Neural crest cell (in vitro differentiated cells): Measurements from ENCODE around the gene SMG7. TPM values are rescaled to one million over a fixed set of nuclear protein-coding genes. Genes with fewer than 3 reads are reported as not detected.
A peak's percentile ranks its signal among the peaks of the same experiment; 100 is the strongest.

Source experiments
- DNase-seq: peaks from one replicate; pipeline ENCODE4 v3.0.0; 2021; ENCODE audit warnings: low read depth, mixed read lengths, low spot score
- H3K27ac Mint-ChIP-seq: one replicate; pipeline ENCODE4 v1.8.0; 2021; ENCODE audit warnings: mild to moderate bottlenecking, mixed read lengths; ENCODE audit not compliant: unreplicated experiment
- H3K27me3 Mint-ChIP-seq: 2 replicates; pipeline ENCODE4 v1.8.0; 2021; ENCODE audit warnings: low read depth, mild to moderate bottlenecking, mixed read lengths
- H3K36me3 Mint-ChIP-seq: 2 replicates; pipeline ENCODE4 v1.8.0; 2021; ENCODE audit warnings: low read depth, mild to moderate bottlenecking, mixed read lengths
- H3K4me1 Mint-ChIP-seq: 2 replicates; pipeline ENCODE4 v1.8.0; 2021; ENCODE audit warnings: mixed read lengths
- H3K4me3 Mint-ChIP-seq: one replicate; pipeline ENCODE4 v1.8.0; 2021; ENCODE audit warnings: mild to moderate bottlenecking, mixed read lengths
- H3K9me3 Mint-ChIP-seq: 2 replicates; pipeline ENCODE4 v1.8.0; 2021; ENCODE audit warnings: mixed read lengths
- total RNA-seq: library from RNA; stranded (reverse); gene quantifications from 2 replicates; pipeline ENCODE4 v1.2.1, GENCODE V29; 2021
- TF ChIP-seq, protein P1 (sequence below): fragments of 200-600 bp; sonication (generic); conservative IDR thresholded peaks from 2 replicates; pipeline ENCODE4 v1.5.0; 2021; ENCODE audit warnings: antibody characterized with exemption, mild to moderate bottlenecking

SMG7 gene
- total RNA-seq, 1 donor from 2014 or later = 72.4 TPM

DNA sequence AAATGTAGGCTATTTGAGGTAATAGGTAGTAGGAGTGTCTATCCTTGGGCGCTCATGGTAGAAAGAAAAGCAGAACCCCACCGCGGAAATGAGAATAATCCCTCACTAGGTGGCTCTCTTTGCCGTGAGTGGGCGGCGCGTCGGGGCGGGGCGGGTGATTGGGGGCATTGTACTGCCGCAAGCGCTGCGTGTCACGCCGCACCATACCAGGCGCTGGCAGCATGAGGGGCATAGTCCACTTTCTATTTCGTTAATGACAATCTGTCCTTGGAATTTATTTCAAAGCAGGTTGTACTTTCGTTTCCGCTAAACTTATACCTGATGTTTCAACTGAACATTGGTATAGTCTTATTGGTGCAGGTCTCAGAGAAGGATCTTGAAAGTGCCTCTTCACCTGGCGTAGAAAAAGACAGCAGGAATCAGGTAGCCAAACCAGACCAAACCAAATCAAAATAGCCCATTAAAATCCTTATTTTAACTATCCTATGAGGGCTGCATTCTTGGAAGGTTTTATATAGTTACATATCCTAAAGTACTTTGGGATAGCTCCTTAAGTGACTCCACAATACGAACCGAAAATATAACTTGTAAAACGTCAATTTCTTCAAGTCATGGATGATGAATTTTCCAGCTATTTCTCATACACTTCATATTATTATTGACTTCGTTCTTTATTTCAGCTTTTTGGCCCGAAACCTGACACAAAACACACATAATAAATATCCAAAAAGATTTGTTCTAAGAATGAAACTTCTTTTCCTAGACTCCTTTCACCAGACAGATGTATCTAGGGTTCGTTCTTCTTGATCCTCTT, 1.9 kb upstream of the SMG7 start:
- peaks cover 38% of the 10 kb centered on the region for H3K4me1 Mint-ChIP-seq
- DNase-seq = peak; percentile 69
- H3K9me3 Mint-ChIP-seq = no peaks in the 10 kb centered on the region
- H3K27ac Mint-ChIP-seq = peak overlapping the region; percentile 100
- H3K27me3 Mint-ChIP-seq = peaks cover 24% of the 10 kb centered on the region
- TF ChIP-seq, protein P1, sequence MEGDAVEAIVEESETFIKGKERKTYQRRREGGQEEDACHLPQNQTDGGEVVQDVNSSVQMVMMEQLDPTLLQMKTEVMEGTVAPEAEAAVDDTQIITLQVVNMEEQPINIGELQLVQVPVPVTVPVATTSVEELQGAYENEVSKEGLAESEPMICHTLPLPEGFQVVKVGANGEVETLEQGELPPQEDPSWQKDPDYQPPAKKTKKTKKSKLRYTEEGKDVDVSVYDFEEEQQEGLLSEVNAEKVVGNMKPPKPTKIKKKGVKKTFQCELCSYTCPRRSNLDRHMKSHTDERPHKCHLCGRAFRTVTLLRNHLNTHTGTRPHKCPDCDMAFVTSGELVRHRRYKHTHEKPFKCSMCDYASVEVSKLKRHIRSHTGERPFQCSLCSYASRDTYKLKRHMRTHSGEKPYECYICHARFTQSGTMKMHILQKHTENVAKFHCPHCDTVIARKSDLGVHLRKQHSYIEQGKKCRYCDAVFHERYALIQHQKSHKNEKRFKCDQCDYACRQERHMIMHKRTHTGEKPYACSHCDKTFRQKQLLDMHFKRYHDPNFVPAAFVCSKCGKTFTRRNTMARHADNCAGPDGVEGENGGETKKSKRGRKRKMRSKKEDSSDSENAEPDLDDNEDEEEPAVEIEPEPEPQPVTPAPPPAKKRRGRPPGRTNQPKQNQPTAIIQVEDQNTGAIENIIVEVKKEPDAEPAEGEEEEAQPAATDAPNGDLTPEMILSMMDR = peak; percentile 58
- H3K36me3 Mint-ChIP-seq = no peaks in the 10 kb centered on the region
- H3K4me3 Mint-ChIP-seq = peak overlapping the region; percentile 97

DNA sequence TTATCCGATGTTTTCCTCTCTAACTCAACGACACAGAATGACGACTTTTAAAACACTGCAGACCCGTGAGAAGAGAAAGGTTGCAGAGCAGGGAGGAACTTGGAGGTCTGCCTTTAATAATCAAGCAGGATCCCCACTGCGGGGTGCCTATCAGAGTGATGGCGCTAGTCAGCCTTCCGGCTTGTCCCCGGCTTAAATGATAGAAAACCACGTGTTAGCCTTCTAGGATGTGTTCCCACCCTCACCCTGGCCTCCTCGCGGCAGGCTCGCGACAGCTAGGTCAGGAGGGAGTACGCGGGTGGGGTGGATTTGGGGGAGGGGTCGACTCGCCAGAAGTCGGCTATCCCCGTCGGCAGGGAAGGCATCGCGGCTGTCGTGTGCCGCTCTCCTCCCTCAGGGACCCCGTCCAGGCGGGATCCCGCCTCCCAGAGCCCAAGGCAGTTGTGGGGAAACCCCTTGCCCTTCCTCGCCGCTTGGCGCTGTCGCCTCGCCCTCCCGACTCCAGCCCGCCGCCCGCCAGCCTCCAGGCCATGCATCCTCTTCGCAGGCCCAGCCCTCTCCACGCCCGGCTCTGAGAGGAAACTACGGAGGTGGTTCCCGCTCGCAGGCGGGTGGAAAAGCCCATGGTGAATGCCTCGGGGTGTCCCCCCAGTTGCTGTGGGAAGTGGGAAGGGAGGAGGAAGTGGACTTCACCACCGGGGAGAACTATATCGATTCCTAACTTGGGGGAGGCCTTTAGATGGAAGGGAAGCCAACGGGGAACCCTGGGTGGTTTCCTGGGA, 1.1 kb upstream of the SMG7 start:
- TF ChIP-seq, protein P1 = peak; percentile 31
- H3K36me3 Mint-ChIP-seq = no peaks in the 10 kb centered on the region
- H3K27ac Mint-ChIP-seq = peak overlapping the region; percentile 100
- no peaks in the 10 kb centered on the region for H3K9me3 Mint-ChIP-seq
- peak; percentile 67 for DNase-seq
- H3K4me1 Mint-ChIP-seq = peaks cover 38% of the 10 kb centered on the region
- H3K4me3 Mint-ChIP-seq = peak overlapping the region; percentile 97
- peaks cover 20% of the 10 kb centered on the region for H3K27me3 Mint-ChIP-seq

DNA sequence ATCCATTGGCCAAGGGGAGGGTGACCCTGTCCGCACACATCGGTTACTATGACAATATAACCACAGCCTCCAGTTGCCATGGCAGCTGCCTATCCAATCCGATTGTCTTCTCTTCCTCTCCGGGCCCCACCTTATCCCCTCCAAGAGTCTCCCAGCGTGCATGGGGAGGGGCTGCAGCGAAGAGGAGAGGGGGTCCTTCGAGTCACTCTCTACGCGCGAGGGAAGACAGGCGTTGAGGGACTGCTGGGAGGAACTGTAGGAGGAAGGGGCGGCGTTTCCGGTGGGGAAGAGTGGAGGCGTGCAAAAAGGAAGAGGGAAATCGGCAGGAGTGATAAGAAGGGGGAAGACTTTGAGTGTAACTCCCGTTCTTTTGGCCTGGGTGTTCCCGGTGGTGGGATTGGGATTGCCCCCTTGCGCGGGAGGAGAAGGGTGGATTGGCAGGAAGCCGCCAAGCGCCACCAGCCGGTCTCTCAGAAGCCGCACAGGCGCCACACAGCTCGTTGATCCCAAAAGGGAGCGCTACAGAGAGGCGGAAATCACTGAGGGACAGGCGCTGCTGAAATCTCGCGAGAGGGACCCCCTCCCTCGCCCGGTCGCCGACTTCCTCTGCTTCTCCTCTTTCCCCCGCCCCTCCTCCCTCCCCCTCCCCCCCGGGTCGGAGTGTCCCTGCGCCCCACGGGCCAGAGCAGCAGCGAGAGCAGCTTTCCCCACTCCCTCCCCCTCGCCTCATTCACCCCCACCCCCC, 384 bp upstream of the SMG7 start:
- TF ChIP-seq, protein P1 = no peak
- Mint-ChIP-seq H3K9me3 (no peaks in the 10 kb centered on the region), H3K4me1 (peaks cover 38% of the 10 kb centered on the region), H3K27ac (peak overlapping the region; percentile 100), H3K4me3 (peak overlapping the region; percentile 97), H3K27me3 (peaks cover 14% of the 10 kb centered on the region), H3K36me3 (no peaks in the 10 kb centered on the region)
- peak; percentile 93 for DNase-seq

GRCh38 chr1:183473217-183473536, 878 bp downstream of the SMG7 start:
- peaks cover 7% of the 10 kb centered on the region for H3K27me3 Mint-ChIP-seq
- no peaks in the 10 kb centered on the region for H3K36me3 Mint-ChIP-seq
- DNase-seq = no peak
- TF ChIP-seq, protein P1 = no peak
- peaks cover 33% of the 10 kb centered on the region for H3K4me1 Mint-ChIP-seq
- H3K9me3 Mint-ChIP-seq = no peaks in the 10 kb centered on the region
- H3K27ac Mint-ChIP-seq = peak overlapping the region; percentile 24
- peak overlapping the region; percentile 97 for H3K4me3 Mint-ChIP-seq

GRCh38 chr1:183476081-183476480, 3.8 kb downstream of the SMG7 start:
- H3K27me3 Mint-ChIP-seq = no peaks in the 10 kb centered on the region
- TF ChIP-seq, protein P1 = no peak
- DNase-seq = no peak
- no peaks in the 10 kb centered on the region for H3K36me3 Mint-ChIP-seq
- no peak overlapping the region for H3K27ac Mint-ChIP-seq
- no peak overlapping the region for H3K4me3 Mint-ChIP-seq
- H3K9me3 Mint-ChIP-seq = no peaks in the 10 kb centered on the region
- peaks cover 22% of the 10 kb centered on the region for H3K4me1 Mint-ChIP-seq
